ENCODE data around the gene CCDC149. TPM values are rescaled to one million over a fixed set of nuclear protein-coding genes. Genes with fewer than 3 reads are reported as not detected.

The CCDC149 gene
- total RNA-seq, 8 experiments from 2014 or later: 0.81 to 15.5 (median 7.3) TPM

DNA sequence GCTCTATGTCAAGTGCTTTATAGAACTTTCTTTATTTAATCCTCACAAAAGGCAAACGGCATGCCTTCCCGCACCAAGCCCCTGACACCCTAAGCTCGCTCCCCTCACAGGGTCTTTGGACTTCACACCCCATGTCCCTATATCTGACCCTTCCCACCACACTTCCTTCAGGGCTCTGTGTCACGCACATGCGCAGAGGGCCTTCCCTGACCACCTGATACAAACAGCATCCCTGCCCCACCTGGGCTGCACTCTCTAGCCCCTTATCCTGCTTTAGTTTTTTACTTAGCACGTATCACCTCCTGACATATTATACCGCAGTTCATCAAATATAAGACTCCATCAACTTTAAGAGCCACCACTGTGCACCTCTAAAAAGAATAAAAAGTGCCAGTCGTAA is 67.7 kb downstream of the CCDC149 start:
- H3K4me1 ChIP-seq (replicated peaks in 1 of 2): no peaks in the 10 kb centered on the region
- no peak overlapping the region for H3K27ac ChIP-seq
- no peak for ATAC-seq (replicated peaks in 6 of 8)
- in situ Hi-C loops (cut with MboI; ENCODE audit: low pct_unique_long_range_greater_than_20kb in 2 of 9, low sequenced_read_pairs in 9 of 9, unreplicated experiment in 9 of 9): no loop called here
- WGBS, 10 experiments: 76 to 100% (median 96%) methylated on average over 1 to 8 of the region's 8 CpGs; no CpG with 5 or more reads in 3 of the 10 experiments
- H3K4me3 ChIP-seq: no peak overlapping the region

DNA sequence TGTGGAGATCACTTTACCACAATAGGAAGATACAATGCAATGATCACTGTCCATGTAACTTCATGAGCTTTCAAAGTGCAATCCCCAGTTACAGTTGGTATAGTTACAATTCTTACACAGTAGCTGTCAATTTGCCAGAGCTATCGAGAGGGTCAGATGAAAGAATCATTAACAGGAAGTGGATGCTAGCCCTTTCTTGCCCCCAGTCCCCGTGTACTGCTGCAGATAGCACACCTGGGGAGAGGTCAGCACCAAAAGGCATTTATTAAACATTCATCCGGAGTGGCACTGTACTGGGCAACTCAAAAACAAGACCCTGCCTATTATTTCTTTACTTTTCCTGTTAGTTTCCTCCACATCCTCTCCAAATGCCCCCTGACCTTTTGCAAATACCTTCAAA is 69.7 kb downstream of the CCDC149 start:
- ATAC-seq (replicated peaks in 6 of 8): no peak

DNA sequence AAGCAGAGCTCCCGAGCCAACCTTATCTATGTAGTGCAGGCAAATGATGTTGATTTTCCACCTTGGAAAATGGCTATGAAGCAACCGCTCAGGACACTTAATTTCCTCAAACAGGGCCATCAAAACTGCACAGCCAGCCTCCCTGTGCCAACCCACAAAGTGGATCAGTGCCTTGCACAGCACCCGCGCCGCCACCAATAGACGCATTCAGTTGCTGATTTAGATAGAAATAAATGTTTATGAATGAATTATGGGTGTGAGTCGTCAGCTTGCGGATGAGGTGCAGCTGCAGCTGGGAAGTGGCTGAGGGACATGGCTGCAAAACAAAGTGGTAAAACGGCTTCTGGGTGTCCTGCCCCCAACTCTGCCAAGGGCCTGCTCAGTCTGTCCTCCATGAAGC is 70.5 kb downstream of the CCDC149 start:
- WGBS, 10 experiments: 46 to 95% (median 78%) methylated on average over 3 to 8 of the region's 9 CpGs; no CpG with 5 or more reads in 3 of the 10 experiments
- H3K4me3 ChIP-seq: no peak overlapping the region
- H3K4me1 ChIP-seq (replicated peaks in 1 of 2): no peaks in the 10 kb centered on the region
- no peak overlapping the region for H3K27ac ChIP-seq
- in situ Hi-C loops (cut with MboI; ENCODE audit: low pct_unique_long_range_greater_than_20kb in 2 of 9, low sequenced_read_pairs in 9 of 9, unreplicated experiment in 9 of 9): no loop called here
- ATAC-seq (replicated peaks in 6 of 8): no peak

More for the DNA sequence above, 69.7 kb downstream of the CCDC149 start:
- in situ Hi-C loops (cut with MboI; ENCODE audit: low pct_unique_long_range_greater_than_20kb in 2 of 9, low sequenced_read_pairs in 9 of 9, unreplicated experiment in 9 of 9): no loop called here
- H3K27ac ChIP-seq: no peak overlapping the region
- WGBS, 10 experiments: 17 to 100% (median 69%) methylated on average over 1 to 3 of the region's 3 CpGs; no CpG with 5 or more reads in 1 of the 10 experiments
- no peak overlapping the region for H3K4me3 ChIP-seq
- no peaks in the 10 kb centered on the region for H3K4me1 ChIP-seq (replicated peaks in 1 of 2)

DNA sequence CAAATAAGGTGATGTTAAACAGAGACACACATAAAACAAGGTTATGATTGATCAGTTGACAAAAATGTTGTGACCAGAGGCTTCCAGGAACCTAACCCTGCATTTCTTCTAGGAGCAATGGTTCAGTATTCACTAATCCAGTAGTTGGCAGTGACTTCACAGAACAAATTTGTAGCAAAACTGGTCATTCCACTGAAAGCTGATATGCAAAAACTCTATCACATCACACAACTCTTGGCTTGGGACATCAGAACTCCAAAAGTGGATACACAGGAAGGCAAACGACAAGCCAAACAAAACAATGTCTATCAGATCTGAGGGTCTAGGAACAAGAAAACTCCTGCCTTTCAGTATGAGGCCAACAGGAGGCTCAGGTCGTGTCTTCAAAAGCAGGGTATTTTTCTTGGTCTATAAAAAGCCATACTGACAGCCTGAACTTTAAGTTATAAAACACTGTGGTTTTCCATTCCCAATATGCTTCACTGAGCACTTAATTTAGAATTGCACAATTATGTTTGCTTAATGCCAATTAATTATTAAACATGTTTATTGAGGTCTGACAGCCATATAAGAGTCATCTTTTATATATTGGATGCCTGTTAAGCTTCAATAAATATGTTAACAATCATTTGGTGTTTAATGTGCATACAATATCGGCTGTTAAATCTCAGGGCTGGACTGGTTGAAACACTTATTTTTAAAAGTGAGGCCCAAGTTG is 71.9 kb downstream of the CCDC149 start:
- WGBS, 10 experiments: 0 to 100% (median 66%) methylated on average over 1 to 3 of the region's 3 CpGs; no CpG with 5 or more reads in 2 of the 10 experiments
- no peak overlapping the region for H3K27ac ChIP-seq
- no peak for ATAC-seq (replicated peaks in 6 of 8)
- no peaks in the 10 kb centered on the region for H3K4me1 ChIP-seq (replicated peaks in 1 of 2)
- in situ Hi-C loops (cut with MboI; ENCODE audit: low pct_unique_long_range_greater_than_20kb in 2 of 9, low sequenced_read_pairs in 9 of 9, unreplicated experiment in 9 of 9): no loop called here
- no peak overlapping the region for H3K4me3 ChIP-seq

DNA sequence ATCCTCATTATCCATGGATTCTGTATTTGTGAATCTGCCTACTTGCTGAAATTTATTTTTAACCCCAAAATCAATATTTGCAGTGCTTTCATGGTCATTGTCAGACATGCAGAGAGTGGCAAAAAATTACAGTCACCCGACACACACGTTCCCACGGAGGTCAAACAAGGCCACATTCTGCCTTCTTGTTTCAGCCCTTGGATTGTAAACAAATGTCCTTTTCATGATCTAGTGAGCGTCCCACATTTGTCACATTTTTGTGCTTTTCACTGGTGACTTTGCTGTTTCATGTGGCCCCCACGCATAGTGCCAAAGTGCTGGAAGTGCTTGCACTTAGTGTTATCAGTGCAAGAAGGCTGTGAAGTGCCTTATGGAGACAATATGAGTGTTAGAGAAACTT is 72.5 kb downstream of the CCDC149 start:
- in situ Hi-C loops (cut with MboI; ENCODE audit: low pct_unique_long_range_greater_than_20kb in 2 of 9, low sequenced_read_pairs in 9 of 9, unreplicated experiment in 9 of 9): no loop called here
- no peak overlapping the region for H3K4me3 ChIP-seq
- 60 to 92% (median 84%) methylated on average over 1 to 5 of the region's 5 CpGs; no CpG with 5 or more reads in 2 of the 10 experiments for WGBS, 10 experiments
- peak in 3 of 8 experiments; percentile 14 to 27 (median 25) for ATAC-seq (replicated peaks in 6 of 8)
- H3K27ac ChIP-seq: no peak overlapping the region
- H3K4me1 ChIP-seq (replicated peaks in 1 of 2): no peaks in the 10 kb centered on the region

DNA sequence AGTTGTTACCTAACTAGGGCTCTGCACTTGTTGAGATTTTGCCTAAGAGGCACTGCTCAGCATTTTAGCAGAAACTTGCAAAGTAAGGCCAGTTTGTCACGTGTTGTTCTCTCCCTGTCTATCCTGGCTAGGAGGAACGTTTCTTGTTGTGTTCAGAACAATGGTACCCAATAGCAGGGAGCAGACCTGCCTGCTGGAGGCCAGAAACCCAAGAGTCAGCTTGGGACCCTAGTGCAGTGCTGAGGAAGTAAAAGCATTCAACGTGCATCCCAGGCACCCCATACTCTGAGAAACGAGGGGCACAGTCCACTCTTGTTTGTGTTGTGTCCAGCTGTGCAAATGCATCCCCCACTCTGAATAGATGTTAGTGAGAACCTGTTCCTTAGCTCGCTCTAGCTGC is 75.1 kb downstream of the CCDC149 start:
- H3K4me3 ChIP-seq: no peak overlapping the region
- in situ Hi-C loops (cut with MboI; ENCODE audit: low pct_unique_long_range_greater_than_20kb in 2 of 9, low sequenced_read_pairs in 9 of 9, unreplicated experiment in 9 of 9): no loop called here
- H3K27ac ChIP-seq: no peak overlapping the region
- WGBS, 10 experiments: 35 to 83% (median 63%) methylated on average over 1 to 5 of the region's 5 CpGs; no CpG with 5 or more reads in 1 of the 10 experiments
- no peak for ATAC-seq (replicated peaks in 6 of 8)
- peaks cover 0 to 2% of the 10 kb centered on the region in 2 donors for H3K4me1 ChIP-seq (replicated peaks in 1 of 2)

DNA sequence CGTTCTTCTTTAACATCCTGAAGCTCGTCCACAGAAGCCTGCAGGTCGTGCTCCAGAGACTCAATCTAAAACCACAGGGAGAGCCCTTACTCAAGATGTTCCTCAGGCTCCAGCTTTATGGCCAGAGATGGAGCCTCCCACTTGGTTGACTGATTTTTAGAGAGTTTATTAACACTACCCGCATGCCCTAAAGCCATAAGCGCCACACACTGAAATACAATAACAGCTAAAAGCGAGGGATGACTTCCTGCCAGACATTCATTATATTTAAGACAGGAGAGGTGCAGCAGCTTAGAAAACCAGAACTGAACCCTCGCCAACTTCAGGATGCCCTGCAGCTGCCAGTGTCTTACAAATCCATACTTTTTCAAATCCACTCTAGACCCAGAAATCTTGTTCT is 75.5 kb downstream of the CCDC149 start:
- Histone ChIP-seq H3K4me1 (replicated peaks in 1 of 2) (peaks cover 0 to 2% of the 10 kb centered on the region in 2 donors), H3K27ac (no peak overlapping the region), H3K4me3 (no peak overlapping the region)
- no peak for ATAC-seq (replicated peaks in 6 of 8)
- 62 to 100% (median 92%) methylated on average over 2 to 6 of the region's 7 CpGs; no CpG with 5 or more reads in 1 of the 10 experiments for WGBS, 10 experiments
- in situ Hi-C loops (cut with MboI; ENCODE audit: low pct_unique_long_range_greater_than_20kb in 2 of 9, low sequenced_read_pairs in 9 of 9, unreplicated experiment in 9 of 9): no loop called here

DNA sequence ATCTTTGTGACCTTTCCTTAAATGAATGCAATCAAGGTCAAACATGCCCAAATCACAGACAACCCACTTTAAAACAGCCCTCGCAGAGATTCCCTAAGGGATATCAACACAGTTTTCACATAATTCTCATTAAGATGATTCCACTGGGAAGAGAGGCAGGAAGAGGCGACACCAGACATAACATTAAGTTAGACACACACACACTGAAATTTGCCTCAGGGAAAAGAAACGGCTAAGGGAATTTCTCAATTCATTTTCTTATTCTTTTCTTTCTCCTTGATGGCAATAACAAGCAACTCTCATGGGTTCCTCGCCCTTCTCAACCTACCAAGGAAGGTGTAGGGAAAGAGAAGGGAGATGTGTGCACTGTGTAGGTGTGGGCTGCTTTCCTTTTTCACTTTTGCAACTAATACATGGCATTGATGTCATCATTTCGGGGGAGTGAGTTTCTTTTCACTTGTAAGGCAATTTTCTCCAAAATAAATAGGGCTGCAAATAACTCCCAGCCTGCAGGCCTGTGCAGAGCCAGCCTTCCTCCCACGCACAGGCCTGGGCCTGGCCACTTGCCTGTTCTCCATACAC is 76.1 kb downstream of the CCDC149 start:
- in situ Hi-C loops (cut with MboI; ENCODE audit: low pct_unique_long_range_greater_than_20kb in 2 of 9, low sequenced_read_pairs in 9 of 9, unreplicated experiment in 9 of 9): no loop called here
- Histone ChIP-seq H3K4me3 (no peak overlapping the region), H3K4me1 (replicated peaks in 1 of 2) (peaks cover 0 to 2% of the 10 kb centered on the region in 2 donors), H3K27ac (no peak overlapping the region)
- WGBS, 10 experiments: 64 to 96% (median 83%) methylated on average over 1 to 5 of the region's 6 CpGs; no CpG with 5 or more reads in 2 of the 10 experiments
- ATAC-seq (replicated peaks in 6 of 8): no peak

DNA sequence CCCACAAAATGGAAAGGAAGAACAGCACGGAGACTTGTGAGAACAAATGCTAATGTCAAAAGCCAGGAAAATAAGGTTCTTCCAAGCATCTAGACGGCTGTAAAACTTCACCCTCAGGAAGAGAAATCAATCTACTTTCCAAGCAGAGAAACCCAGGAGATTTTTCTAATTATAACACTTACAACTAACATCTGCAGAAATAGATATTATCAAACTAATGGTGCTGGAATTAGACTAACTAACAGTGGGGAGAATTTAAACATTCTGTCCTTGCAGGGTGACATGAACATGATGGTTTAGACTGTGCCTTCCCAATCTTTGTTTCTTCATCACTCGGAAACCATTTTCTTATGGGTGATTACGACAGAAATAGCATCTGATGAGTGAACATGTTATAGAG is 77.1 kb downstream of the CCDC149 start:
- in situ Hi-C loops (cut with MboI; ENCODE audit: low pct_unique_long_range_greater_than_20kb in 2 of 9, low sequenced_read_pairs in 9 of 9, unreplicated experiment in 9 of 9): no loop called here
- 73 to 100% (median 94%) methylated on average over 1 to 4 of the region's 4 CpGs for WGBS, 10 experiments
- no peak for ATAC-seq (replicated peaks in 6 of 8)
- Histone ChIP-seq H3K27ac (no peak overlapping the region), H3K4me1 (replicated peaks in 1 of 2) (peaks cover 0 to 2% of the 10 kb centered on the region in 2 donors), H3K4me3 (no peak overlapping the region)

DNA sequence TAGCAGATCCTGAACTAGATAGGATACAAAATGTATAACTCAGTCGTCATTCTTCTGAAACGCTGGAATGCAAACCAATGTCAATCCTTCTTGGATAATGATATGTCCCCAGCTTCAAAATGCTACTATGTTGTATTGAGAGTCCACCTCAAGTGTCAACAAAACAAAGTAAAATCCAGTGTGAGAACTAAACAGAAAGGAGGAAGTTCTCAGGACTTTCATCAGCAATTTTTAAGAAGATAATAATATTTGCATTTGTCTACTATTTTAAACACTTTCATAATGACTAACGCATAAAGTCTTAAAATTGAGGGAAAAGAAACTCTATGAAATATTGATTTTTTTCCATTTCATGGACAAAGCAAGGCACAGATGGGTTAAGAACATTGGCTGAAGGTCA is 81.2 kb downstream of the CCDC149 start:
- Histone ChIP-seq H3K4me1 (replicated peaks in 1 of 2) (peaks cover 0 to 2% of the 10 kb centered on the region in 2 donors), H3K4me3 (no peak overlapping the region), H3K27ac (no peak overlapping the region)
- 80 to 100% (median 98%) methylated on average over 1 to 3 of the region's 3 CpGs; no CpG with 5 or more reads in 2 of the 10 experiments for WGBS, 10 experiments
- in situ Hi-C loops (cut with MboI; ENCODE audit: low pct_unique_long_range_greater_than_20kb in 2 of 9, low sequenced_read_pairs in 9 of 9, unreplicated experiment in 9 of 9): no loop called here
- ATAC-seq (replicated peaks in 6 of 8): no peak

DNA sequence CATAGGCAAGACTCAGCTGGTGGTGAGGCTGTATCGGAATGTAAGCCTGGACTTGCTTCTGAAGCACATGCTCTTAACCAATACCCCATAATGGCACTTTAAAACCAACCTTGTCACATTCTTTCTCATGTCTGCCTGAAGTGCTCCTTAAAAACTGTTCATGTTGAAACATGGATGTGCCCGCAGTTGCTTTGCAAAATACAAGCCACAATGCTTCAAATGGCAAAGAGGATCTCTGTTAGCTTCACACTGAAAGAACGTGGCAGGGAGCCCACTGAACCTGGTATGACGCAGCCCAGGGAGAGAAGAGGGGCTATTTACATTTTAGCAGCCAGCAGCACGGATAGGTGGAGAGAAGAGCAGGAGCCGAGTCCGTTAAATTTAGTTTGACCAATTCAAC is 88.1 kb downstream of the CCDC149 start:
- no peaks in the 10 kb centered on the region for H3K4me1 ChIP-seq (replicated peaks in 1 of 2)
- no peak overlapping the region for H3K27ac ChIP-seq
- in situ Hi-C loops (cut with MboI; ENCODE audit: low pct_unique_long_range_greater_than_20kb in 2 of 9, low sequenced_read_pairs in 9 of 9, unreplicated experiment in 9 of 9): no loop called here
- no peak for ATAC-seq (replicated peaks in 6 of 8)
- H3K4me3 ChIP-seq: no peak overlapping the region
- 34 to 90% (median 60%) methylated on average over 2 to 7 of the region's 7 CpGs; no CpG with 5 or more reads in 3 of the 10 experiments for WGBS, 10 experiments

DNA sequence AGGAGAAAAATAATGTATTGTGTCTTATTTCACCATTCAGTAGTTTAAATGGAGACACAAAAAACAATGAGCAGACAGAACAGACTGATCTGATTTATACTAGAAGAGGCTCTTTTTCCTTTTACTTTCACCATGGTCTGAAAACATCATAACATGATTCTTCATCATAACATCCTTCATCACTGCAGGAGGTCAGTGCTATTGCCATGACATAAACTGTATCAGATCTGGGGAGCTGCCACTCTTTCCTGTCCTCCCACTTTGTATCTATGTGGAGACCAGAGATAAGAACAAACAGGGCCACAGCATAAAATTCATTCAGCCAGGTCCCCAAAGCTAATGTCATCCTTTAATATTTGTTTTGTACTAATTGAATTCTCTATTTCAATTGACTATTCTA is 92.3 kb downstream of the CCDC149 start:
- H3K4me3 ChIP-seq: no peak overlapping the region
- in situ Hi-C loops (cut with MboI; ENCODE audit: low pct_unique_long_range_greater_than_20kb in 2 of 9, low sequenced_read_pairs in 9 of 9, unreplicated experiment in 9 of 9): no loop called here
- H3K4me1 ChIP-seq (replicated peaks in 1 of 2): peaks cover 8 to 15% of the 10 kb centered on the region in 2 donors
- H3K27ac ChIP-seq: no peak overlapping the region
- ATAC-seq (replicated peaks in 6 of 8): no peak

DNA sequence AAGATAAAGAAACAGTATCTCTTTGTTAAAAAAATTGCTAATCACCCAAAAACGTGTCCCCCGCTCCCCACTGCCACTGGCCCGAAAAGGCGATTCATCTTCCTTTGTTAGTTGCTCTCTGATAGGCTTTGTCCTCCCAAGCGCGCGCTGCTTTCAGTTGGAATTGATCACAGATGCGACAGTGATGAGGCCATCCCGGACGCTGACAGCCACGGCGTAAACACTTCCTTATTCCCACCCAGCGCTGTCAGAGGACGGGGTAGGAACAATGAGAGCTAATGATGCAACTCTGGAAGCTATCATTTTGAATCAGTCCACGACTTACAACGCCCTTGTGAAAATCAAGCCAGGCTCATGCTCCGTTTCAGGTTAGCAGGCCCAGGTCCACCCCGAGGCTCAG is 96.0 kb downstream of the CCDC149 start:
- Histone ChIP-seq H3K4me3 (no peak overlapping the region), H3K27ac (peak overlapping the region; percentile 75 to 84), H3K4me1 (replicated peaks in 1 of 2) (peaks cover 8 to 17% of the 10 kb centered on the region in 2 donors)
- in situ Hi-C loops (cut with MboI; ENCODE audit: low pct_unique_long_range_greater_than_20kb in 2 of 9, low sequenced_read_pairs in 9 of 9, unreplicated experiment in 9 of 9): no loop called here
- 11 to 71% (median 38%) methylated on average over 3 to 18 of the region's 18 CpGs; no CpG with 5 or more reads in 2 of the 10 experiments for WGBS, 10 experiments
- ATAC-seq (replicated peaks in 6 of 8): peak in 6 of 8 experiments; percentile 71 to 100 (median 99)
